ENCODE data around the gene VPS35. TPM values are rescaled to one million over a fixed set of nuclear protein-coding genes. Genes with fewer than 3 reads are reported as not detected.

VPS35 gene
- total RNA-seq, 1 donor from 2014 or later: 111 TPM

- Mint-ChIP-seq H3K27me3 (ENCODE audit: unreplicated experiment) (peaks cover 7% of the 10 kb centered on the region), H3K4me1 (ENCODE audit: low read depth, unreplicated experiment) (no peaks in the 10 kb centered on the region), H3K9me3 (ENCODE audit: unreplicated experiment) (no peaks in the 10 kb centered on the region), H3K4me3 (ENCODE audit: unreplicated experiment) (no peak overlapping the region), H3K36me3 (ENCODE audit: unreplicated experiment) (no peaks in the 10 kb centered on the region), H3K27ac (ENCODE audit: unreplicated experiment) (no peak overlapping the region)
- no peak for TF ChIP-seq CTCF (IDR thresholded peaks at IDR 0.05; ENCODE audit: partially characterized antibody, unreplicated experiment)
- no peak for DNase-seq
Observed at GRCh38 chr16:46713634-46714033, 24.7 kb upstream of the VPS35 start.

GRCh38 chr16:46712911-46713310 lies 23.9 kb upstream of the VPS35 start:
- no peak overlapping the region for H3K4me3 Mint-ChIP-seq (ENCODE audit: unreplicated experiment)
- TF ChIP-seq CTCF (IDR thresholded peaks at IDR 0.05; ENCODE audit: partially characterized antibody, unreplicated experiment): no peak
- H3K4me1 Mint-ChIP-seq (ENCODE audit: low read depth, unreplicated experiment): no peaks in the 10 kb centered on the region
- H3K27me3 Mint-ChIP-seq (ENCODE audit: unreplicated experiment): peaks cover 4% of the 10 kb centered on the region
- no peaks in the 10 kb centered on the region for H3K9me3 Mint-ChIP-seq (ENCODE audit: unreplicated experiment)
- H3K27ac Mint-ChIP-seq (ENCODE audit: unreplicated experiment): no peak overlapping the region
- H3K36me3 Mint-ChIP-seq (ENCODE audit: unreplicated experiment): no peaks in the 10 kb centered on the region
- no peak for DNase-seq

GRCh38 chr16:46711106-46712058 lies 22.4 kb upstream of the VPS35 start:
- TF ChIP-seq CTCF (IDR thresholded peaks at IDR 0.05; ENCODE audit: partially characterized antibody, unreplicated experiment): no peak
- Mint-ChIP-seq H3K9me3 (ENCODE audit: unreplicated experiment) (no peaks in the 10 kb centered on the region), H3K27me3 (ENCODE audit: unreplicated experiment) (peaks cover 4% of the 10 kb centered on the region), H3K27ac (ENCODE audit: unreplicated experiment) (no peak overlapping the region), H3K4me3 (ENCODE audit: unreplicated experiment) (no peak overlapping the region), H3K36me3 (ENCODE audit: unreplicated experiment) (no peaks in the 10 kb centered on the region), H3K4me1 (ENCODE audit: low read depth, unreplicated experiment) (no peaks in the 10 kb centered on the region)
- no peak for DNase-seq

- no peaks in the 10 kb centered on the region for H3K9me3 Mint-ChIP-seq (ENCODE audit: unreplicated experiment)
- DNase-seq: no peak
- TF ChIP-seq CTCF (IDR thresholded peaks at IDR 0.05; ENCODE audit: partially characterized antibody, unreplicated experiment): no peak
Observed at GRCh38 chr16:46709469-46710005, 20.6 kb upstream of the VPS35 start.

GRCh38 chr16:46706642-46707041 lies 17.7 kb upstream of the VPS35 start:
- Mint-ChIP-seq H3K27ac (ENCODE audit: unreplicated experiment) (no peak overlapping the region), H3K4me3 (ENCODE audit: unreplicated experiment) (no peak overlapping the region), H3K4me1 (ENCODE audit: low read depth, unreplicated experiment) (no peaks in the 10 kb centered on the region), H3K36me3 (ENCODE audit: unreplicated experiment) (no peaks in the 10 kb centered on the region), H3K9me3 (ENCODE audit: unreplicated experiment) (no peaks in the 10 kb centered on the region), H3K27me3 (ENCODE audit: unreplicated experiment) (peaks cover 4% of the 10 kb centered on the region)
- no peak for DNase-seq
- TF ChIP-seq CTCF (IDR thresholded peaks at IDR 0.05; ENCODE audit: partially characterized antibody, unreplicated experiment): no peak

More at GRCh38 chr16:46709469-46710005, 20.6 kb upstream of the VPS35 start:
- H3K27ac Mint-ChIP-seq (ENCODE audit: unreplicated experiment): no peak overlapping the region
- H3K36me3 Mint-ChIP-seq (ENCODE audit: unreplicated experiment): no peaks in the 10 kb centered on the region
- H3K4me3 Mint-ChIP-seq (ENCODE audit: unreplicated experiment): no peak overlapping the region
- peaks cover 4% of the 10 kb centered on the region for H3K27me3 Mint-ChIP-seq (ENCODE audit: unreplicated experiment)
- no peaks in the 10 kb centered on the region for H3K4me1 Mint-ChIP-seq (ENCODE audit: low read depth, unreplicated experiment)
